ENCODE measurements around the gene LGR6. TPM values are rescaled to one million over a fixed set of nuclear protein-coding genes. Genes with fewer than 3 reads are reported as not detected.
"Not testable (repeated sequence)": the region's sequence is repeated elsewhere in the genome, so short reads cannot be mapped to it uniquely, and the experiment has no call there.

LGR6 gene
- total RNA-seq, 1 experiment from 2014 or later = not detected

DNA sequence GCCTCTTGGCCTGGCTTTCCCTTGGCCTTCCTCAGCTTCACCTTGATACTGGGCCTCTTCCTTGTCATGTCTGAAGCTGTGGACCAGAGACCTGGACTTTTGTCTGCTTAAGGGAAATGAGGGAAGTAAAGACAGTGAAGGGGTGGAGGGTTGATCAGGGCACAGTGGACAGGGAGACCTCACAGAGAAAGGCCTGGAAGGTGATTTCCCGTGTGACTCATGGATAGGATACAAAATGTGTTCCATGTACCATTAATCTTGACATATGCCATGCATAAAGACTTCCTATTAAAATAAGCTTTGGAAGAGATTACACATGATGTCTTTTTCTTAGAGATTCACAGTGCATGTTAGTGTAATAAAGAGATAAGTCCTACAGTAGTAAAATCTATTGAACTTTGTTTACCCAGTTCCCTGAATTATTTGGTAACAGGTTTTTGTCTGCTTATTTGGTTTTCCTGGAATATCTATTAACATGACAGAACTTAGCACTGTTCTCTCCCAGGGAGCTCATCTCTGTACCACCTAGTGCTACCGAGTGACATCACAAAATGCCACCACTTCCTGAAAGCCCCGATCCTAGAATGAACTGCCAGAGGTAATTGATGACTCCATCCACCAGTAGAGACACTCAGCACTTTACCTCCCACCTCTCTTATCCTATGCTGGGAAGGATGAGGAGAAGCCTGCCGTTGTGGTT, 125.9 kb downstream of the LGR6 start:
- in situ Hi-C loops (cut with HindIII; ENCODE audit: low pct_unique_long_range_greater_than_20kb, low sequenced_read_pairs) = no loop called here
- DNase-seq (ENCODE audit: low read depth) = no peak

DNA sequence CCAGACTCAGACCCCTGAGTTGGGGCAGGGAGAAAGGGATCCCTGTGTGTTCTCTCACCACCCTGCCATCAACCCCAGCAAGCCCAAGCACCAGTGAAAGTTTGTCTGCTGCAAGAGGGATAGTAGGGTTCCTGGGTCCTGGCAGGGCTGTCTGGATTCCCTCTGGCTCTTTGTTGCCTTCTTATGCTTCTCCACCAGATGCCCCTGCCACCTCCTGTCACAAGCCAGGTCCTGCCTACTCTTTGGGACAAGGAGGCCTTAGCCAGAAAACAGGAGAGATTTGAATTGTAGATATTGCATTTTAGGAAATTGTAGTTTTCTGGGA, 126.4 kb downstream of the LGR6 start:
- no peak for DNase-seq (ENCODE audit: low read depth)
- in situ Hi-C loops (cut with HindIII; ENCODE audit: low pct_unique_long_range_greater_than_20kb, low sequenced_read_pairs) = no loop called here

DNA sequence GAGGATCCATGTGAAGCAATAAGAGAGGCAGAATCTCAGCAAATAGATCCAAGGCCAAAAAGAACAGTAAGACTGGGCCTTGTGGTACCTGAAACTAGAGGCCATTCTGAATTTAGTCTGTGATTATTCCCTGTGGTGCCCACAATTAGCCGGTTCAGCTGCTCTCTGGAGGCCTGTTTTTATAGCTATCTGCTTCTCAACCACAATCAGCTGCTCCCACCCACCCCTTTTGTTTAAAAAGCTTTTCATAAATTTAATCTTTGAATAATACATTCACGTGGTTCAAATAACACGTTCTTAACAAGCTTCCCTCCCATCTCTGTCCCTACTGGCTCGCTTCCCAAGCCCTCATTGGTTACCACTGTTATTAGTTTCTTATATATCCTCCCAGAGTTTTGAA, 130.1 kb downstream of the LGR6 start:
- in situ Hi-C loops (cut with HindIII; ENCODE audit: low pct_unique_long_range_greater_than_20kb, low sequenced_read_pairs) = no loop called here
- DNase-seq (ENCODE audit: low read depth) = no peak

DNA sequence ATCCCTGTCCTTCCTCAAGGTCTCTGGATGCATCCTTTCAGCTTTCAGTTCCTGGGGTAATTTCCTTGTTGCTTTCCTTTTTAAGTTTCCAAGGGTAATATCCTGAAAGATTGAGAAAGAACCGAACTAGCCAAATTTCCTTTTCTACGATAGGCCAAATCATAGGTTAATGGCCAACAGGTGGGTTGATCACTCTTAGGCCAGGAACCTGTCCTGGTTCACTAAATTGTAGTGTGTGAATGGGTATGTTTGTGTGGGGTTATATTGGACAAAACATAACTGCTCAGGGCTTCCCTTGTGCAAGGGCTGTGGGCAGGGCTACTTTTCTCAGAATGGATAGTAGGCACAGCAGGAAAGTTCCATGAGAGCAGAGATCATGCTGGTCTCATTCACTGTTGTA, 131.0 kb downstream of the LGR6 start:
- in situ Hi-C loops (cut with HindIII; ENCODE audit: low pct_unique_long_range_greater_than_20kb, low sequenced_read_pairs) = no loop called here
- no peak for DNase-seq (ENCODE audit: low read depth)

DNA sequence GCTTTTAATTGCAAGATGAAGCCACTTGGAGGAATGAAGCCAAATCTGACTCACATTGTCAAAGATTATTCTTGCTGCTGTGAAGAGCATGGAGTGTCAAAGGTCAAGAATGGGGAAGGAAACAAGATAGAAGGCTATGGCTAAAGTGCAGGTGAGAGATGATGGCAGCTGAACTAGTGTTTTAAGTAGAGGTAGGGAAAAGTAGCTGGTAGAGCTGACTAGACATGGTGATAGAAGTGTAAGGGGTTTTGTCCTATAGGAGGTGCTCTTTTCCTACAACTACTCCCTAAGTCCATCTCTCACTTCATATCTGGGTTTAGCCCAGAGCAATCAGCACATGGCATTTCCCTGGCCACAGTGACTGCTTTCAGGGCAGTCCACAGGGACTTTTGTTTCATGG, 136.3 kb downstream of the LGR6 start:
- DNase-seq (ENCODE audit: low read depth) = no peak
- in situ Hi-C loops (cut with HindIII; ENCODE audit: low pct_unique_long_range_greater_than_20kb, low sequenced_read_pairs) = no loop called here

DNA sequence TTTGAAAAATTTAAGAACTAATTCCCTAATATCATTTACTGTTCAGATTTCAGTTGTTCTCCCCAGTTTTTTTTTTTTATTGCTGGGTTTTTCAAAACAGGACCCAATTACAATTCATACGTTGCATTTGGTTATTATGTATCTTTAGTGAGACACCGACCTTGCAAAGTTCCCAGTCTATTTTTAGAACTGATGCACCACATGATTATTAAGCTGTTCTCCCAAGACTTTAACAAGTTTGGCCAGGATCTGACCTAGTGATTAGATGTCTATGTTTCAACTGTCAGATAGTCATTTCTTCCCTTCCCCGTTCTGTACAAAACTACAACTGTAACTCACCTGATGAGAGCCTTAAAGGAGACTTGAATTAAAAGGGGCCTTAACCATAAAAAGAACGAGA, 140.3 kb downstream of the LGR6 start:
- in situ Hi-C loops (cut with HindIII; ENCODE audit: low pct_unique_long_range_greater_than_20kb, low sequenced_read_pairs) = no loop called here

DNA sequence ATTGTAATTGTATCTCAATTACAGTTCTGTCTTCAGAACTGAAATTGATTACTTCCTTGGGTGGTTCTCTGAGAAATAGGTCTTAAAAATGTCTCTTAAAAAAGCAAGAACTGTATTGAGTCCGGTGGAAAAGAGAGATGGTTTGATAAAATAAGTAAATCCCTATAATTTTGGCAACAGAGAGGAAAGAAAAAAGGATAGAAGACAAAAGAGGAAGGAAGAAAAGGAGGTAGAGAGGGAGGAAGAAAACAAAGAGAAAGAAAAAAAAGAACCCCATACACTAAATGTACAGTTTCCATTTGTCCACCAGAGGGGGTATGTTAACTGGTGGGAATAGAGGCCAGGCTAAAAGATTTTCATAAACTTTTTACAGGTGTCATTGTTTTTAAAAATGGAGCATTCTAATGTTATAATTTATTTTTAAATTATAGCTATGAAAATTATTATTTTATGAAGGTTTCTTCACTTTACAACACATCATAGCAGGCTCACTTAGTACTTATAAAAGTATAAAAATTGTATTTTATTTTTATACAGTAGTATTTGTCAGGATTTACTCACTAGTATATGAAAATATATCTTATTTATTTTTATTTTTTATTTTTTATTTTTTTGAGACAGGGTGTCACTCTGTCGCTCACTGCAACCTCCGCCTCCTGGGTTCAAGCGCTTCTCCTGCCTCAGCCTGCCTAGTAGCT, 150.2 kb downstream of the LGR6 start:
- DNase-seq (ENCODE audit: low read depth) = peak; percentile 53
- in situ Hi-C loops (cut with HindIII; ENCODE audit: low pct_unique_long_range_greater_than_20kb, low sequenced_read_pairs) = no loop called here

More for the DNA sequence above, 140.3 kb downstream of the LGR6 start:
- no peak for DNase-seq (ENCODE audit: low read depth)

DNA sequence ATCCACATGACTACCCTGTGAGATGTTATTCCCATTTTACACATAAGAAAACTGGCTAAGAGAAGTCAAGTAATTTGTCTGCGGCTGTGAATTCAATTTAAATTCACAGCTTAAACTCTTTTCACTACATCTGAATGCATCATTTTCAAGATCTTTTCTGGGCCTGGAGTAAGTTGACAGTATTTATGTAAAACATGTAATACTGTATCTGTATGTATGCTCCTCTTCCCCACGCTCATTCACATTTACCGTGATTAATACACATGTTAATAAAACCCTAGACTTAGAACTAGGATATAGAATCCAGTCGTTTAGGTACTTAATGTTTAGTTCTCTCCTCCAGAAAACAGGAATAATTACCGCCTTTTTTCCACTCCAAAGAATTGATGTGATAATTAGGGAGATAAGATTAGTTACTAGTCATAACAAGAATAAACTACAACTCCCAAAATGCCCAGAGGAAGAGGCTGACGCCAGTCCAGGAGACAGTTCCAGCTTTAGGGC, 154.5 kb downstream of the LGR6 start:
- in situ Hi-C loops (cut with HindIII; ENCODE audit: low pct_unique_long_range_greater_than_20kb, low sequenced_read_pairs) = no loop called here
- no peak for DNase-seq (ENCODE audit: low read depth)

DNA sequence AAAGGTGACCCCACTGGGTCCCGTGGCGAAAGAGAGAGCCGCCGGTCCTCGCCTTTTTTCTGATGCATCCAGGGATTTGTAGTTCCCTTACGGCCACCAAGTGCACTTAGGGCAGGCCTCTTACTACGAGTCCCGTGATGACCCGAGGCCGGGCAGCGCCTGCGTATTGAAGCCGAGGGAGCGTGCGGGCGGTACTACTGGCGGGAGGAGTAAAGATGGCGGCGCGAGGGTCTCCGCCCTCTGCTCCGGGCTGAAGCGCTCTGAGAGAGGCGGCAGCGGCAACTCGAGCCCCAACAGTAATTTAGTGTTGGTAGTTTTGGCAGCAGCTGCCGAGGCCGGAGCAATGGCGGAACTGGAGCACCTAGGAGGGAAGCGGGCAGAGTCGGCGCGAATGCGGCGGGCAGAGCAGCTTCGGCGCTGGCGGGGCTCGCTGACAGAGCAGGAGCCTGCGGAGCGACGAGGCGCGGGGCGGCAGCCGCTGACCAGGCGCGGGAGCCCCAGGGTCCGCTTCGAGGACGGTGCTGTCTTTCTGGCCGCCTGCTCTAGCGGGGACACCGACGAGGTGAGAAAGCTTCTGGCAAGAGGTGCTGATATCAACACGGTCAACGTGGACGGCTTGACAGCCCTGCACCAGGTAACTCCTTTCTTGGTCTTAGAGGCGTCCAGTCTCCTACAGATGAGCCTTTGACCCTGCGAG, 155.1 kb downstream of the LGR6 start, which contains the start of gene PPP1R12B:
TSS of gene PPP1R12B (plus strand) at position 191 of the 697 bp plus-strand sequence. CDS start at position 344, 153 bp downstream.
- DNase-seq (ENCODE audit: low read depth) = peak; percentile 98
- in situ Hi-C loops (cut with HindIII; ENCODE audit: low pct_unique_long_range_greater_than_20kb, low sequenced_read_pairs) = no loop called here

DNA sequence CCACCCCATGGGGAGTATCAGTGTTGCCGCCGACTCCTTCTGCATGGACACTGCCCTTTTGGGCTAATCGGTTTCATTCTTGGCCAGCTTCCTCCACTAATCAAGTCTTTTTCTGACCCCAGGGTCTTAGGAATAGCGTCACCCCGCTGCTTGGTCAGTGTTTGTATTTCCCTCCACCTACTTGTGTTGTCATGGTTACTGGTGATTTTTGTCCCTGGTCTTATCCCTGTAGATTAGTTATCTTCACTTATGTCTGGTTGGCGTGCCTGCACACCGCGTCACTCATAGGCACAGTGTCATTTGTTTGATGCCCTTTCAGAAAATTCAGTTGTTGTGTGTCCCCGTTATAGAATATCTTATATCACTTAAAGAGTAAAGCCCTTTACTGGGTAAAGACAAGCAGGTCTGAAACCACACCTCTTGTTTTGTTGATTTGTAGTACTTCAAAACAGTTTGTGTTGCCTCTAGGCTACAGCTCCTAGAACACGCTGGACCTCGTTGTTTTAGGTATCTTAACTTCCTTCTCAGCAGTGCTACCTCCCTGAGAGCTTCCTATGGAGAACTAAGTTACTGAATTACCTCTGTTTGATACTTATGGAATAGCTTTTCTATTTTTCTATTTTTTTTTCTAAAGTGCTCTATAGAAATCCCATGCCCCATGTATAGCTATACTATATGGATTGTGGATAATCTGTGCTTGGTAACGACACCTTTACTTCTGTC, 155.8 kb downstream of the LGR6 start:
- in situ Hi-C loops (cut with HindIII; ENCODE audit: low pct_unique_long_range_greater_than_20kb, low sequenced_read_pairs) = no loop called here
- DNase-seq (ENCODE audit: low read depth) = no peak

DNA sequence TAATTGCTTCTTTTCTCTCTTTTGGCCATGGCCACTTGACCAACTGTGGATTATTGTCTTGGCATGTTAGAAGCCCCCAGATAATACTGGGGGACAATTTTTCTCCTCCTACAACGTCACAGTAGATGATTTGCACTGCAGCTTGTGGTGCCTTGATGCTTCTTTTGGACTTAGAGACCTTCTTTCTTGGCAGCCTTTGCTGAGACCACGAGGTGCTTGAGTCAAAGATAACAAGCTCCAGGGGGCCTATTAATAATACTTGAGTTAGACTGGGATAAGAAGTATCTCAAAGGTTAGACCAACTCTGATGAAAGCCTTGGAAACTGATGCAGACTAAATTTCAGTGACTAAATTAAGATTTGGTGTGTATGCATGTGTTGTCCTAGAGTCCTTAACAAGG, 158.1 kb downstream of the LGR6 start:
- in situ Hi-C loops (cut with HindIII; ENCODE audit: low pct_unique_long_range_greater_than_20kb, low sequenced_read_pairs) = no loop called here
- DNase-seq (ENCODE audit: low read depth) = no peak

DNA sequence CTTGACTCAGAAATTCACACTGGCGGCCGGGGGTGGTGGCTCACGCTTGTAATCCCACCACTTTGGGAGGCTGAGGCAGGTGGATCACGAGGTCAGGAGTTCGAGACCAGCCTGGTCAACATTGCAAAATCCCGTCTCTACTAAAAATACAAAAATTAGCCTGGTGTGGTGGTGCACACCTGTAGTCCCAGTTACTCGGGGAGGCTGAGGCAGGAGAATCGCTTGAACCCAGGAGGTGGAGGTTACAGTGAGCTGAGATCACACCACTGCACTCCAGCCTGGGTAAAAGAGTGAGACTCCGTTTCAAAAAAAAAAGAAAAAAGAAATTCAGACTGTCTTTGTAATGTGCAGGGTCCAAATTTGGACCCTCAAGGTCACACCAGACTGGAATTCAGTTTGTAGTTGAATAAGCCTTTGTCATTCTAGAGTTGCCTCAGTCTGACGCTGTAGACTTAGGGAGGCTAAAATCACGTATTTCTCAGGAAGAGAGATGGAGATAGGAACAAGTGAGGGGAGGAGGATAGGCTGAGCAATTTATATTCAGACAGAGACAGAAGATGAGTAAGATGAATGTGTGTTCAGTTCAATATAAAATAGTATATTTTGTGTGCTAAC, 159.1 kb downstream of the LGR6 start:
- in situ Hi-C loops (cut with HindIII; ENCODE audit: low pct_unique_long_range_greater_than_20kb, low sequenced_read_pairs) = not testable (repeated sequence)

DNA sequence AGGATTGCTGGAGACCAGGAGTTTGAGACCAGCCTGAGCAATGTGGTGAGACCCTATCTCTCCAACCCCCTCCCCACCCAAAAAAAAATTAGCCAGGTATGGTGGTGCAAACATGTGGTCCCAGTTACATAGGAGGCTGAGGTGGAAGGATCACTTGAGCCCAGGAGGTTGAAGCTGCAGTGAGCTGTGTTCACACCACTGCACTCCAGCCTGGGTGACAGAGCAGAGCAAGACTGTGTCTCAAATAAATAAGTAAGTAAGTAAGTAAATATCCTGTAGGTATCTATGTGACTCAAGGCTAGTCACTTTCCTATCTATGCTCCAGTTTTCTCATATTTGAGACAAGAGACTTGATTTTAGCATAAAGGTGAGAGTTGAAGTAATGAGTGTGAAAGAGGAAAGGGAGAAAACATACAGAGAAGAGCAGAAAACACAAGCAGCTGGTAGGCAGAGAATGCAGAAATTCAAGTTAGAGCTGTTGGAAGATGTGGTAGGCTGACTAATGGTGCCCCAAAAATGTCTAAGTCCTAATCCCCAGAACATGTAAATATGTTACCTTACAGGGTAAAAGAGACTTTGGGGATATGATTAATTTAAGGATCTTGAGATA, 162.4 kb downstream of the LGR6 start:
- no peak for DNase-seq (ENCODE audit: low read depth)

More for the DNA sequence above, 159.1 kb downstream of the LGR6 start:
- not testable (repeated sequence) for DNase-seq (ENCODE audit: low read depth)

DNA sequence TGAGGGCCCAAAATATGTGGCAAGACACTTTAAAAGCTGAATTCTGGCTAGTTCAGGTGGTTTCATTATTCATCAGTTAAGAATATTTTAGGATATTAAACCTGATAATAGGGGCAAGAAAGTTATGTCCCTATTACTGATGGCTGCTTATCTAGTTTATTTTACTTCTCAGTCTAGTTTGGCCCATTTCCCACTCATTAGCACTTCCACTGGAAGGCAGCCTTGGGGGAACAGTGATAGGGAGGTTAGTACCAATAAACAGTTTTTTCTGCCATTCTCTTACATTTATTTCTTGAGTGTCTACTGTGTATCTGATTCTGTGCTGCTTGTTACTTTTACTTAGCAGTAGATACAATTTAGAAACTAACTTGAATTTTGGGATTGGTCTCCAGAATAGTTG, 163.9 kb downstream of the LGR6 start:
- no peak for DNase-seq (ENCODE audit: low read depth)
- in situ Hi-C loops (cut with HindIII; ENCODE audit: low pct_unique_long_range_greater_than_20kb, low sequenced_read_pairs) = no loop called here

More for the DNA sequence above, 162.4 kb downstream of the LGR6 start:
- in situ Hi-C loops (cut with HindIII; ENCODE audit: low pct_unique_long_range_greater_than_20kb, low sequenced_read_pairs) = no loop called here

DNA sequence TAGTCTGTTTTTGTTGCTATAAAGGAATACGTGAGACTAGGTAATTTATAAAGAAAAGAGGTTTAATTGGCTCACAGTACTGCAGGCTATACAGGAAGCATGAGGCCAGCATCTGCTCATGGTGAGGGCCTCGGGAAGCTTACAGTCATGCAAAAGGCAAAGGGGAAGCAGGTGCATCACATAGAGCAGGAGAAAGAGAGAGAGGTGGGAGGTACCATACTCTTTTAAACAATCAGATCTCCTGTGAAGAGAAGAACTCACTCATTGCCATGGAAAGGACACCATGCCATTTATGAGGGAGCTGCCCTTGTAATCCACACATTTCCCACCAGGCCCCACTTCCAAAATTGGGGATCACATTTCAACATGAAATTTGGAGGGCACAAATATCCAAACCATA, 167.6 kb downstream of the LGR6 start:
- in situ Hi-C loops (cut with HindIII; ENCODE audit: low pct_unique_long_range_greater_than_20kb, low sequenced_read_pairs) = no loop called here
- DNase-seq (ENCODE audit: low read depth) = no peak

DNA sequence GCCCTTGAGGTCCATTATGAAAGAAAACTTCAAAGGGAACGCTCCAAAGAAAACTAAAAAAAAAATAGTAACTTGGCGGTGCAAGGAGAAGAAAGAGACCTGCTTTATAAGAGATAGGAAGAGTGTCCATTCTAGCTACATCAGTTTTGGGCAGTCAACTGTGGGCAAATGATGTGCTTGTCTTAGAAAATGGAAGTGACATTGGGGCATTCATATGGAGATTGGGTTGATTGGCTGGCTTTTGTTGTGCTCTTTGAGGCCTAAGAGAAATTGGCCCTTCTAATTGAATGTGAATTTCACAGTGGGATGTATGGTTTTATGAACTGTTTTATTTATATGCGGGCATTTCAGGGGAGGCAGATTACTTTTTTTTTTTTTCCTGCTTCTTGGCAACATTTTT, 168.1 kb downstream of the LGR6 start:
- DNase-seq (ENCODE audit: low read depth) = no peak
- in situ Hi-C loops (cut with HindIII; ENCODE audit: low pct_unique_long_range_greater_than_20kb, low sequenced_read_pairs) = no loop called here

DNA sequence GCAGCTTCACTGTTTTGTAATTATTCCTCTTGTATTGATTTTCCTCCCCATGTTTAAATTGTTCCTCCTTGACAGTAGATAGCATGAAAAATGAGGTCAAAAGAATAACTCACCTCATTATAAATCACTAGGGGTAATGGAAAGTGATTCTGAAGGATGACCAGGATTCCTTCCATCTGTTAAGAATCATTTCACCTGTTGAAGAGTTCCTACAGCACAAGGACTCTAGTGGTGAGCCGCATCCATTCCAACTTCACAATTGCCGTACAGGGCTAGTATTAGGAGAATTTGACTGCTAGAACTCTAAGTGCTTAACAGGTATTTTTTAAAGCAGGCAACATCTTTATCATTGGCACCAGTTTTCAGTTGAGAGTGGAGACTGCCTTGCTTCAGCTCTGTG, 168.6 kb downstream of the LGR6 start:
- DNase-seq (ENCODE audit: low read depth) = no peak
- in situ Hi-C loops (cut with HindIII; ENCODE audit: low pct_unique_long_range_greater_than_20kb, low sequenced_read_pairs) = no loop called here

All from Caki2 (cell line).